GM18499 (cell line): ENCODE results near the gene MT1F.
"Not testable (repeated sequence)": the region's sequence is repeated elsewhere in the genome, so short reads cannot be mapped to it uniquely, and the experiment has no call there.

ENCODE experiments used
- ATAC-seq: cut with Tn5 transposase; IDR thresholded peaks from one replicate; pipeline ENCODE4 v1.9.1; 2021; ENCODE audit warnings: moderate number of reproducible peaks; ENCODE audit not compliant: insufficient read depth, unreplicated experiment

The MT1F gene

GRCh38 chr16:56641166-56641565, 16.6 kb upstream of the MT1F start:
- ATAC-seq, result no peak

- no peak for ATAC-seq
Measured at GRCh38 chr16:56643080-56643778, 14.5 kb upstream of the MT1F start.

GRCh38 chr16:56643833-56644232, 13.9 kb upstream of the MT1F start:
- no peak for ATAC-seq

GRCh38 chr16:56645311-56645710, 12.4 kb upstream of the MT1F start:
- no peak for ATAC-seq

- ATAC-seq, result no peak
Measured at GRCh38 chr16:56645838-56646237, 11.9 kb upstream of the MT1F start.

GRCh38 chr16:56647641-56648431, 9.9 kb upstream of the MT1F start:
- no peak for ATAC-seq

- ATAC-seq, result no peak
Measured at GRCh38 chr16:56649271-56649670, 8.5 kb upstream of the MT1F start.

- no peak for ATAC-seq
Measured at GRCh38 chr16:56649820-56650219, 7.9 kb upstream of the MT1F start.

- ATAC-seq, result no peak
Measured at GRCh38 chr16:56651586-56651985, 6.2 kb upstream of the MT1F start, which contains the start of gene MT1B. TSS of gene MT1B (plus strand) at chr16:56651886. CDS start at chr16:56651954, 68 bp downstream.

- ATAC-seq, result no peak
Measured at GRCh38 chr16:56652600-56652999, 5.2 kb upstream of the MT1F start.

- no peak for ATAC-seq
Measured at GRCh38 chr16:56653218-56653617, 4.5 kb upstream of the MT1F start.

GRCh38 chr16:56658327-56658875, 642 bp downstream of the MT1F start:
- no peak for ATAC-seq

- ATAC-seq, result no peak
Measured at GRCh38 chr16:56662357-56663354, 4.9 kb downstream of the MT1F start.

GRCh38 chr16:56664506-56664905, 6.7 kb downstream of the MT1F start:
- no peak for ATAC-seq

GRCh38 chr16:56665286-56666261, 7.8 kb downstream of the MT1F start:
- not testable (repeated sequence) for ATAC-seq

- ATAC-seq, result no peak
Measured at GRCh38 chr16:56667581-56668571, 10.1 kb downstream of the MT1F start, which contains the start of gene MT1G. TSS of gene MT1G (minus strand) at chr16:56668065. CDS start at chr16:56667993, 72 bp downstream.

GRCh38 chr16:56669005-56669839, 11.5 kb downstream of the MT1F start, which contains the start of gene MT1H:
TSS of gene MT1H (plus strand) at chr16:56669814. CDS start at chr16:56669885, 71 bp downstream.
- ATAC-seq, result no peak
